GM19025 (cell line): ENCODE measurements around the gene HSPB2.

Experiments used
- ATAC-seq: cut with Tn5 transposase; IDR thresholded peaks from one replicate; pipeline ENCODE4 v1.9.1; 2021; ENCODE audit warnings: mild to moderate bottlenecking, low read depth, moderate library complexity; ENCODE audit not compliant: unreplicated experiment

Gene HSPB2

GRCh38 chr11:111936040-111936540 is 23.6 kb downstream of the HSPB2 start:
- ATAC-seq, result no peak

GRCh38 chr11:111937461-111937769 is 24.9 kb downstream of the HSPB2 start:
- no peak for ATAC-seq

- ATAC-seq, result no peak
Measured at GRCh38 chr11:111937844-111938243, 25.3 kb downstream of the HSPB2 start.

- peak; percentile 85 for ATAC-seq
Measured at GRCh38 chr11:111938687-111939160, 26.2 kb downstream of the HSPB2 start.

- no peak for ATAC-seq
Measured at GRCh38 chr11:111939836-111940604, 27.5 kb downstream of the HSPB2 start.

GRCh38 chr11:111941963-111942362 is 29.4 kb downstream of the HSPB2 start:
- no peak for ATAC-seq

- ATAC-seq, result no peak
Measured at GRCh38 chr11:111942829-111943228, 30.3 kb downstream of the HSPB2 start.

GRCh38 chr11:111944139-111944538 is 31.6 kb downstream of the HSPB2 start:
- no peak for ATAC-seq

GRCh38 chr11:111944651-111945051 is 32.1 kb downstream of the HSPB2 start:
- ATAC-seq, result no peak

- ATAC-seq, result no peak
Measured at GRCh38 chr11:111945198-111945597, 32.7 kb downstream of the HSPB2 start.

- ATAC-seq, result no peak
Measured at GRCh38 chr11:111946499-111946898, 34.0 kb downstream of the HSPB2 start.

- no peak for ATAC-seq
Measured at GRCh38 chr11:111947143-111947542, 34.6 kb downstream of the HSPB2 start.

- no peak for ATAC-seq
Measured at GRCh38 chr11:111949519-111950426, 37.2 kb downstream of the HSPB2 start.

GRCh38 chr11:111951565-111951964 is 39.0 kb downstream of the HSPB2 start:
- ATAC-seq, result no peak

GRCh38 chr11:111954154-111954553 is 41.6 kb downstream of the HSPB2 start:
- ATAC-seq, result no peak

GRCh38 chr11:111957663-111958444 is 45.3 kb downstream of the HSPB2 start:
- ATAC-seq, result no peak

GRCh38 chr11:111960916-111961315 is 48.4 kb downstream of the HSPB2 start:
- no peak for ATAC-seq

GRCh38 chr11:111961389-111962300 is 49.1 kb downstream of the HSPB2 start:
- ATAC-seq, result no peak
